ENCODE data around the gene GPR141.
"Not testable (repeated sequence)": the region's sequence is repeated elsewhere in the genome, so short reads cannot be mapped to it uniquely, and the experiment has no call there.

GPR141 gene

DNA sequence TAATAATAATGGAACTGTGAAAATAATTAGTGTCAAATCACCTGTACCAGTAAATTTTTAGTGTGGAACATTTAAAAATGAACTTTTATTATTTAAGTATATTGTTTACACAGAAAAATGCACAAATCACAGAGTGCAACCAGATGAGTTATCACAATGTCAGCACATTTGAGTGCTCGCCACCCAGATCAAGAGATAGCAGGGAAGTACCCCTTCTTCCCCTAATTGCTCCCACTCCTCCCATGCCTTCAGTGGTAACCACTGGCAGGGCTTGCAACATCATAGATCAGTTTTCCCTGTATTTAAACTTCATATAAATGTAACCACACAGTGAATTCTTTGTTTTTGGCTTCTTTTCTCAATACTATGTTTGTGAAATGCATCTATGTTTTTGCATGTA, 7.8 kb upstream of the GPR141 start:
- DNase-seq: no peak
- in situ Hi-C loops (cut with MboI; ENCODE audit: low pct_unique_long_range_greater_than_20kb, low sequenced_read_pairs): no loop called here

DNA sequence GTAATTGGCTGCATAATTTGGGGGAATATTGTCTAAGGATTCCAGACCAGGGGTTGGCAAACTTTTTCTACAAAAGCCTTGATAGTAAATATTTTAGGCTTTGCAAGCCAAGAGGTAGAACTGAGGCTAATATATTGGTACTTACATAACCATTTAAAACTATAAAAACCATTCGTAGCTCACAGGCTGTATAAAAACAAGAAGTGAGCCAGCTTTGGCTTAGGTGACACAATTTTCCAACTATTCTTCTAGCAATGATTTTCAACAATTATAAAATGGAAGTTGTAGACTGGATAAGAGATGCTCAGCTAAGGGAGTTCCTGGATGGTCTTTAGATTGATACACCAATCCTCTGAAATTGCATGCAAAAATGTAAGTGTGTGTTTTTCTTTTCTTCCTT, 1.4 kb downstream of the GPR141 start:
- in situ Hi-C loops (cut with MboI; ENCODE audit: low pct_unique_long_range_greater_than_20kb, low sequenced_read_pairs): no loop called here

DNA sequence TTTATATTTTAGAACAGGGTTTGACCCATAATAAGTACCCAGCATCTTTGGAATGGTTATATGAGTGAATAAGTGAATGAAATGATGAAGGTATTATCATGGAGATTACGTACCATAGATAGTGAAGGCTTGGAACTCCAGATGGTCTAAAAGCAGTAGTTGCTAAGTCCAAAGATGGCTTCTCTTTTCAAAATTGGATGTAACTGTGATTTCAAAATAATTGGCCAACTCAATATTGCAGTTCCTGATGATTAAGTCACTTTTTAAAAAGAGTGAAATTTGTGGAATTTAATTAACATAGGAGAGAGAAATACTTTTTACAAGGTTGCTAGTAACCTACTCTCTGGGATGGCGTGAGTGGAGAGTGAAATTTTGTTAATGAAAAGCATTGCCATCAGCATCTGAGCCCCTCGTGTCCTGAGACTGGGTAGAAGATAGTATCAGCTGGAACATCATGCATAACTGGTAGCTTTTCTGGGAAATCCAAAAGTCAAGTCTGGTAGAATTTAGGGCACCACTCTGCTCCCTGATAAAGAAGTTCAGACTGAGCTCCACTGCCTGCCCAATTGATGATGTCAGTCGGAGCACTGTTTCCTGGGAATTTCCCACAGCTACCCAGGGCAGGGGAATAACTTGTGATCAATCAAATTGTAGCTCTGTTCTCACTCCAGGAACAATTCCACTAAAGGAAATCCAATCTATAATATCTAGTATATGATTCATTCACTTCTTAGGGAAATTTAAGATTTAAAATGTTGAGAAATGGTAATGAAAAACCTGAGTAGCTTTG, 3.2 kb downstream of the GPR141 start:
- DNase-seq: no peak
- in situ Hi-C loops (cut with MboI; ENCODE audit: low pct_unique_long_range_greater_than_20kb, low sequenced_read_pairs): no loop called here

More for the DNA sequence above, 1.4 kb downstream of the GPR141 start:
- no peak for DNase-seq

DNA sequence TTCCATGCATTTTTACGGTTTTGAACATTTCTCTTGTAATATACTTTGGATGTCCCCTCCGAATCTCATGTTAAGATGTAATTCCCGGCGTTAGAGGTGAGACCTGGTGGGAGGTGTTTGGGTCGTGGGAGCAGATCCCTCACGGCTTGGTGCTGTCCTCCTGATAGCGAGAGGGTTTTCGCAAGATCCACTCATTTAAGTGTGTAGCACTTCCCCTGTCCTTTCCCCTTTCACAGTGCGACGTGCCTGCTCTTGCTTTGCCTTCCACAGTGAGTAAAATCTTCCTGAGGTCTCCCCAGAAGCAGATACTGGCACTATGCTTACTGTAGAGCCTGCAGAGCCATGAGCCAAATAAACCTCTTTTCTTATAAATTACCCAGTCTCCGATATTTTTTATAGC, 6.6 kb downstream of the GPR141 start:
- in situ Hi-C loops (cut with MboI; ENCODE audit: low pct_unique_long_range_greater_than_20kb, low sequenced_read_pairs): no loop called here
- DNase-seq: no peak

DNA sequence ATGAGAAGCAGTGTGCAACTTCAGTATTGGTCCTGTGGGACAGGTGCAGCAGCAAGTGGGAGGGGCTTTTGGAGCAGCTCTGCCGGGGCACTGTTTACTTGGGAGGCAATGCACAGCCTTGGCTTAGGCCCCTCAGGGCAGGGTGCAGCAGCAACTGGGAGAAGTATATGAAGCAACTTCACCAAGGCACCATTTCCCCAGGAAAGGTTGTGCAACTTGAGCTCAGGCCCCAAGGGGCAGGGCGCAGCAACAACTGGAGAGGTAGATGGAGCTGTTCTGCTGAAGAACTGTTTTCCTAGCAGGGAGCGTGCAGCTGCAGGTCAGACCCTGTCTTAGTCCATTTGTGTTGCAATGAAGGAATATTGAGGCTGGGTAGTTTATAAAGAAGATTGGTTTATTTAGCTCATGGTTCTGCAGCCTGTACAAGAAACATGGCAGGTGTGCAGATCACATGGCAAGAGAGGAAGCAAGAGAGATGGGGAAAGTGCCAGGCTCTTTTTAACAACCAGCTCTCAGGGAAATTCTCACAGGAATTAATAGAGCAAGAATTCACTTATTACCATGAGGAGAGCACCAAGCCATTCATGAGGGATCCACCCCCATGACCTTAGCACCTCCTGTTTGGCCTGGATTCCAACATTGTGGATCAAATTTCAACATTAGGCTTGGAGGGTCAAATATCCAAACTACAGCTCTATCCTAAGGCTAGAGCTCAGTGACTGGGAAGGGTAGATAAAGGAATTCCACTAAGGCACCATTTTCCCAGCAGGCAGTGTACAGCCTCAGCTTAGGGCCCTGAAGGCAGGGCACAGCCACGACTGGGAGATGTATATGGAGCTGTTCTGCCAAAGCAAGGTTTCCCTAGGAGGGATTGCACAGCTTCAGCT, 10.9 kb downstream of the GPR141 start:
- DNase-seq: no peak
- in situ Hi-C loops (cut with MboI; ENCODE audit: low pct_unique_long_range_greater_than_20kb, low sequenced_read_pairs): no loop called here

DNA sequence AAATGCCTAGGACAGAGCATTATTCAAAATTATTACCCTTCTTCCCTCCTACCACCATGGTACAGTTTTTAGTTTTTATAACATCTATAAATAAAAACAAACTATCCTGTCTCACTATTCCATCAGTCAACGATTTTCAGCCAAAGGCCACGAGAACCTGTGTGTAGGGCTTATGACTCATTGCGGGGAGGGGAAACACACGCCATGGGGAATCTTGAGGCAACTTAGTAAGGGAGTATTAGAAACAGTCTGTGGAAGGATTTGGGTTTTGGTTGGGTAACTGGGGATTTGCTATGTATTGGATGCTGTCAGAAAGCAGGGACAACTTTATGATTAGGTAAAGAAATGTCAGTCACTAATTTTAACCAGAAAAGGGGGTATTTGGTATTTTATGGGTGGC, 14.7 kb downstream of the GPR141 start:
- DNase-seq: no peak
- in situ Hi-C loops (cut with MboI; ENCODE audit: low pct_unique_long_range_greater_than_20kb, low sequenced_read_pairs): no loop called here

DNA sequence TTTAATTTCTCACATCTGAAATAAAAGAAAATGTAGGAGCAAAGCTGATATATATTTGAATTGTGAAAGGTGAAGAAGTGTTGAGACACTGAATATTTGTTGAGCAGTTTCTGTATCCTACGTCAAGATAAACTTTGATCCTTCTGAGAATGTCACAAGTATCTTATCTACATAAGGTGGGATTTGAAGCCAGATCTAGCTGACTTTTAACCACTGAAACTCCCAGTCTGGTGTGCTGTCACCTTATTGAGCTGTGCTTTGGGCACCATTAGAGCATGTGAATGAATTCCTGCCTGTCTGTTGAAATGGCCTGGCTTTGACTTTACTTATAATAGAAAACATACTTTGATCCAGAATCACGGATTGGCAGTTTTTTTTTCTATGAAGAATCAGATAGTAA, 15.2 kb downstream of the GPR141 start:
- in situ Hi-C loops (cut with MboI; ENCODE audit: low pct_unique_long_range_greater_than_20kb, low sequenced_read_pairs): no loop called here
- no peak for DNase-seq

DNA sequence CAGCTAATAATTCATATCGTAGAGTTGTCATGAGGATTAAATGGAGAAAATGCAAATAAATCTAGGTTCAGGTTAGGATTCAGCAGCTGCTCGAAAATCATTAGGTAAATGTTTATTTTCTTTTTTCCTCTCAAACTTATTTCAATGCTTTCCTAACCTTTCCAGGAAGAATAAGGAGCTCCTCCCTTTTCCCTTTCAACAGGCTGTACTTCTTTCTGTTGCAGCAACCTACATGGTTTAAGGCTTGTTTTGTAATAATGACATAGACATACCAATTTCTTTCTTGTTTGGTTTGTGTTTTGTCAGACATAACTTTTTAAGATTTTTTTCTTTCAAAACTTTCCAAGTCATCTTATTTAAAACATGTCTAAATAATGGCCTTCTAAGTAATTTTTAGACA, 18.2 kb downstream of the GPR141 start:
- in situ Hi-C loops (cut with MboI; ENCODE audit: low pct_unique_long_range_greater_than_20kb, low sequenced_read_pairs): no loop called here
- no peak for DNase-seq

DNA sequence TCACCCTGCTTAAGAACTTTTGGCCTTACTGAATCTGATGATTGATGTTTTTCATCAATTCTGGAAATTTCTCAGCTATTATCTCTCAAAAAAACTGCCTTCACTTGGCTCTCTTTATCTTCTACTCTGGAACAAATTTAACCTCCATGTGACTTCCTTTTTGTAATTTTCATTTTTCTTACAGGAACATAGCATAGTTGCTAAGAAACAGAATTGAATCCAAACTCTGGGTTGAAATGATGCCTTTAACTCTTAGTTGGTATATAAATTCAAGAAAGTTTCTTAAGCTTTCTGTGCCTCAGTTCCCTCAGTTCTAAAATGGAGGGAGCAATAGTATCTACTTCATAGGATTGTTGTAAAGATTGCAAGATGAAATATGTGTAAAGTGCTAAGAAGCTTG, 19.8 kb downstream of the GPR141 start:
- in situ Hi-C loops (cut with MboI; ENCODE audit: low pct_unique_long_range_greater_than_20kb, low sequenced_read_pairs): no loop called here
- DNase-seq: no peak

DNA sequence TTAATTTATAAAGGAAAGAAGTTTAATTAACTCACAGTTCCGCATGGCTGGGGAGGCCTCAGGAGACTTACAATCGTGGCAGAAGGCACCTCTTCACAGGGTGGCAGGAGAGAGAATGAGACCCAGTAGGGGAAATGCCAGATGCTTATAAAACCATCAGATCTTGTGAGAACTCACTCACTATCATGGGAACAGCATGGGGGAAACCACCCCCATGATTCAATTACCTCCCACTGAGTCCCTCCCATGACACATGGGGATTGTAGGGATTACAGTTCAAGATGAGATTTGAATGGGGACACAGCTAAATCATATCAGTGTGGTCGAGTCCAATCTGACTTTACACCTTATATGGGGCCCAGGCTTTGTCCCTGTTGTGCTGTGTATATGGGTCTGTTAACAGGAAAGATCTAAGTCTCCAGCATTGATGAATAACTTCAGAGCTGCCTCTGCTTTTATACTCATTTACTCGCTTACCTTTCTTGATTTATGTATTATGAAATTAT, 20.8 kb downstream of the GPR141 start:
- in situ Hi-C loops (cut with MboI; ENCODE audit: low pct_unique_long_range_greater_than_20kb, low sequenced_read_pairs): not testable (repeated sequence)

DNA sequence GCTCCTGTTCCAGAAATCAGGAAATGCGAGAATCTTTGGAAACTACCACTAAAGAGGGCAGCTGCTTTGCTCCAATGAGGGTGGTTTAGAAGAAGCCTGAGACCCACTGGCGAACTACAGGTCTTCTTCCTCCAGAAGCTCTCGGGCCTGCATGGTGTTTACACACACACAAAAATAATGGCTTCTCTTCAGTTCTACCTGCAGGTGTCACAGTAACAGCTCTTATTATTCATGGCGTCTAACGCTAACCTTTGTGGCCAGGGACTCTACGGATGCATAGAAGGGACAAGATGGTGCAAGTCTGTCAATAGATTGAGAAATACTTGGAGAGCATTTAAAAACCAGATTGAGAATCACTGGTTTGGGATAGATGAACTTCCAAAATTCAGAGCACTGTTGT, 22.4 kb downstream of the GPR141 start:
- in situ Hi-C loops (cut with MboI; ENCODE audit: low pct_unique_long_range_greater_than_20kb, low sequenced_read_pairs): no loop called here
- no peak for DNase-seq

More for the DNA sequence above, 20.8 kb downstream of the GPR141 start:
- not testable (repeated sequence) for DNase-seq

DNA sequence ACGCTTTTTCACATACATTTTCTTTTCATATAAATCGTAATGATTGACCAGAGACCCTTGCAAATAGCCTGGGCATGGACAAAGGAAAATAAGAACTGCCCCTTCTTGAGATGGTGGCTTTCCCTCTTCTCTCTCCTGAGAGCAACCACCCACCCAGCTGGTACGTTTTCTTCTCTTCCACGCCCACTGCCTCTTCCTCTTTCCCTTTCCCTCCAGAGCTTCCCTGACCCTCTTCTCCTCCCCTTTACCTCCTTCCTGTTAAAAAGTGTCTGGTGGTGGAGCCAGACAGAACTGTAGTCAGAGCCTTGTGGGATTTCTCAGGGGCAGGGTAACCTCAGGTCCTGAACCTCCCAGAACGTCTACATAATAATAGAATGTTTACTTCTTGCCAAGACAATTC, 23.2 kb downstream of the GPR141 start:
- DNase-seq: peak; percentile 39
- in situ Hi-C loops (cut with MboI; ENCODE audit: low pct_unique_long_range_greater_than_20kb, low sequenced_read_pairs): no loop called here

DNA sequence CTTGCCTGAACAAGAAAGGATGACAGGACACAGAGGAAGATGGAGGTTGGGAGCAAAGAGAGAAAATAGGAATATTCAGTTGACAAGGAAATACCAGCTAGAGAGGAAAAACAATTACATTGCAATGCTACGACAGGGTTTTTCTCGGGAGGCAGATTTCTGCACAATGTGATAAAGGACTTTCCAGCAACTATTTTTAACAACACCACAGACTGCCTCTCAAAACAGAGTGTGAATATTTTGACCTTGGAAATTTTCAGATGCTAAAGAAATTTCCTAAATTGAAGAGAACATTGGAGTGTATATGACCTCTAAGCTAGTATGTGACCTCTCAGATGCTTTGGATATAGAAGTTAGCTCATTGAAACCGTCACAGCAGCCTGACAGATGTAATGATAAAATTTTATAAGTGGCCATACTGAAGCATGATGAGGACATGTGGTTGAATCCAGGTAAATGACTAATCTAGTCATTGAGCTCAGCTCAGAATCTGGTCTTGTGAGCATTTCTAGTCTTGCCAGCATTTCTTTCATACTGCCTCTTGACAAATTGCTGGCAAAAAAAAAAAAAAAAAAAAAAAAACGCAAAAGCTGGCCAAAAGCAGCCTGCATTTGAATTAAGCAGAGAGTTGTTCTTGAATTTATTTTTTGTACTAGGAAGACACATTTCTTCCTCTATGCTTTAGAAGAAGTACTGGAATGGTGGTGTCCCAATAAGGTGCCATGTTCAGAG, 24.4 kb downstream of the GPR141 start:
- in situ Hi-C loops (cut with MboI; ENCODE audit: low pct_unique_long_range_greater_than_20kb, low sequenced_read_pairs): no loop called here
- no peak for DNase-seq

DNA sequence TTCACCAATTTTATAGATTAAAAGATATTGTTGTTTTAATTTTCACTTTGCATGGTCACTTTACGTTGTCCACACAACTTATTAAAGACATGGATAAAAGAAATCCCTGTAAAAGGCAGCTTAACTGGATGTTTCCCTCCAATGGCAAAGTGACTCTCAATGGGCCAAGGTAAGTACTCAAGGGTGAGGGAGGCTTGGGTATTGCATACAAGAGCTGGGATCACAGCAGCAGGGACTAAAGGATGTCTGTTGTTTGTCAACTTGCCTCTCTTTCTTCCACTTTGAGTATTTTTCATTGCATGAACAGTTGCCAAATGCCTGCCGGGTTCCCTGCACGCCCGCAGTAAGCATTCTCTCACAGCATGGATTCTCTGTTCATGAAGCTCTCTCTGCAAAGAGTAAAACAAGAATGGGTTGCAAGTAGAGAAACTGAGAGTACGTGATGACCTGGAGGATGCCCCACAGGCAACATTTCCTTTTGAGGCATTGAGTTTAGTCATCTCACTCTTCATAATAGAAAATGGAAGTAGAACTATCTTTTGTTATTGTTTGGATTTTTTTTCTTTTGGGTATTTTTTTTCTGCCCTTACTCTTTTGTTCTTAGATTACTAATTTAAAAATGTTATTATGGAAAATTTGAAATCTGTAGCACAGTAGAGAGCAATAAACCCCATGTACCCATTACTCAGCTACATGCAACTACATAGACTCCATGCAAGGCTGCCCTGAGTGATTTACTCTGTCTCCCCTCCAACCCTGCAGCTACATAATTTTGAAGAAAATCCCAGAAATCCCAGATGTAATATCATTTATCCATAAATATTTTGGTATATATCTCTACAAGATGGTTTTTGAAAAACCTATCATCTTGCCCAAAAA, 26.3 kb downstream of the GPR141 start:
- in situ Hi-C loops (cut with MboI; ENCODE audit: low pct_unique_long_range_greater_than_20kb, low sequenced_read_pairs): no loop called here

DNA sequence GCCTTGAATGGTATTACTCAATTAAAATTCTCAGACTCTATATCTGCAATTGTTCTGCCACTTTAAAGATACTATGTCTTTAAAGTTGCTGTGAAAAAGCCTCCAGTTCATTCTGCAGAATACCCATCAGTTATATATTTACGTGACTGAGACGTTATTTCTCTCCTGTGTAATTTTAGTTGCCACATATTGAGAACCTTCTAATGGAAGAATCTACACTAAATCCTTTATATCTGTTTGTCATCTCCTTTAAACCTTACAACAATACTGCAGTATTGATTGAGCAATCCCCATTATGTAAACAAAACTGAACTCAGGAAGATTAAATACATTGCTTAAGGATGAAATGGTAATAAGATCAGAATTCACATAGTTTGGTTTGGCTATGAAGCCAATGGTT, 30.0 kb downstream of the GPR141 start:
- DNase-seq: no peak
- in situ Hi-C loops (cut with MboI; ENCODE audit: low pct_unique_long_range_greater_than_20kb, low sequenced_read_pairs): no loop called here

More for the DNA sequence above, 26.3 kb downstream of the GPR141 start:
- DNase-seq: no peak

DNA sequence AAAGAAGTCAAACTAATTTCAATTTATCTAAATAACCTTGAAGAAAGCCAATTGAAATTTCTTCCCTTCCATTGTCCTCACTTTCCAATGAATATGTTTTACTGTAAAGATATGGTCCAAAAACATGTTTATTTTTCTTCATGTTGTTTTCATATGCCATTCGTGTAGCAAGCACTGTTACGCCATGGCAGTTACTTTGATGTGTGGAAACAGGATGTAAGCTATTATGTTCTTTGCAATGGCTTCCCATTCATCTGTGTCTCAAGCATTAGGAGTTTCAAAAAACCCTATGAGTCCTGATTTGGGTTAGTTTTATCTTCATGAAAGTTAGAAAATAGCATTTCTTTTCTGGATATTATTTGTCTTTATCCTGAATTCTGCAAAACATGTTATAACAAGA, 31.0 kb downstream of the GPR141 start:
- no peak for DNase-seq
- in situ Hi-C loops (cut with MboI; ENCODE audit: low pct_unique_long_range_greater_than_20kb, low sequenced_read_pairs): no loop called here

DNA sequence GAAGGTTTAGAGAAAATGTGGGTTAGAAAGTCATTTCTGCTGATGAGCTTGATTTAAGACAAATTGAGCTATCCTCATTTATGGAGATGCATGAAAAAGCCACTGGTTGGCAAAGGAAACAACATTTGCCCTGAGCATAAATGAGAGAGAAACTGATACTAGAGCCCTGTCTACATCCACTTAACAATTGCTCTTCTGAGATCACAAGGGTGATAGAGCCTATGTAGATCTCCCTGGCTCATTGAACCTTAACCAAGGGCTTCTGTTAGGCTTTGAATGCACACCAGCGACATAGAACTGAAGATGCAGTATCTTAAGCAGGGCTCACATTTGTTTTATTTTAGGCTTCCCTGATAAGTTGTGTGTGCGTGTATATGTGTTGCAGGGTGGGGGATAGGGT, 35.0 kb downstream of the GPR141 start:
- in situ Hi-C loops (cut with MboI; ENCODE audit: low pct_unique_long_range_greater_than_20kb, low sequenced_read_pairs): no loop called here
- DNase-seq: no peak

DNA sequence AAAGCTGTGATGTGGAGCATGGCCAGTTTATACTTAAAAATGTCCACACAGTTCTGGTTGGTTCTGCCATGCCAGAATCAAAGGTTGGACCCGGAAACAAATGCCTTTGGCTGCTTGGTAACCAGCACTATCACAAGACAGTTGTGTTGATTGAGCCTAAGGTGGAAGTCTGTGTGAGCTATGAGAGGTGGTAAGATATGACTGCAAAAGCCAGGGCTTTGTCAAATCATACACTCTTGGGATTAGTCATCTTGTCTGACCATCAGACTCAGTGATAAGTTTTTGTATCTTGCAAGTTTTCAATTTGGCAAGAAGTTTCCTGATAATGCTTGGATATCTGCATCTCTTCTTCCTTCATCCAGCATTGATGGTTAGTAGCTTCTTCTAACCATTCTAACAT, 35.5 kb downstream of the GPR141 start:
- in situ Hi-C loops (cut with MboI; ENCODE audit: low pct_unique_long_range_greater_than_20kb, low sequenced_read_pairs): no loop called here
- no peak for DNase-seq

DNA sequence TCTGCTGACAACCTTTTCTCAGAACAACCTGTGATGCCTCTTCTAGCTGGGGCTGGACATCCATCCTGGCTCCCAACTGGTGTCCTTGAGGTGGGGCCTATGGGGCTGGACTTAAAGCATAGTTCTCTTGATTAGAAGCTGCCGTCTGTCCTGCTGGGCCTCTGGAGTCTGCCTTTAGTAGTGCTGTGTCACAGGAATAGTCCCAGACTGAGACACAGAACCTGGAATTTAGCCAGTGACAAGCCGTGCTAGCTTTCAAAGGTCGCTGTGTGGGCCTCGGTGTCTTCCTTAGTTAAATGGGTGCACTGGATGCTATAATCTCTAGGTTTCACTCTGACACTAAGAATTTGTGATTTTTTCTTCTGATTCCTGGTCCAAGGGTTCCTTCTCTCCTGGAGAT, 41.2 kb downstream of the GPR141 start:
- in situ Hi-C loops (cut with MboI; ENCODE audit: low pct_unique_long_range_greater_than_20kb, low sequenced_read_pairs): no loop called here
- DNase-seq: no peak
